ENCODE results near the gene TYRP1.
"Not testable (repeated sequence)": the region's sequence is repeated elsewhere in the genome, so short reads cannot be mapped to it uniquely, and the experiment has no call there.

The TYRP1 gene

DNA sequence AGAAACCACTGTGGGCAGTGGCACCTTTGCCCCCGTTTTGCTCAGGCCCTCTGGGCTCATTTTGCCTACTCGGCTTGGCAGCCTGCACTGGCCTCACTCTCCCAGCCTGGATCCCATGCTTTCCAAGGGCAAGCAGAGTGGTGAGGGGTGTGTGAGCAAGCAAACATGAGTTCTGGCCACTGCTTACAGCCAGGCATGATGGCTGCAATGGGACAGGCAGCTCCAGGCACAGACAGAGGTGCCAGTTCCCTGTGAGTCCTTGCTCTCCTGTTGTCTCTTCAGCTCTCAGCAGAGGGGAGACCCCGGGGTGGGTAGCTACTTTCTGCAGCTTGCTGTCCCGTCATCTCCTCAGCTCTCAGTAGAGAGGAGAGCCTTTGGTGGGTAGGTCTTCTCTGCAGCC is 35.2 kb upstream of the TYRP1 start:
- H3K4me3 ChIP-seq (replicated peaks in 1 of 2; ENCODE audit: low read depth in 2 of 2, low read length in 2 of 2), result no peak overlapping the region
- TF ChIP-seq CTCF (IDR thresholded peaks at IDR 0.05; ENCODE audit: low read depth, low read length), result no peak
- no peak for DNase-seq (ENCODE audit: low read depth in 2 of 2)

DNA sequence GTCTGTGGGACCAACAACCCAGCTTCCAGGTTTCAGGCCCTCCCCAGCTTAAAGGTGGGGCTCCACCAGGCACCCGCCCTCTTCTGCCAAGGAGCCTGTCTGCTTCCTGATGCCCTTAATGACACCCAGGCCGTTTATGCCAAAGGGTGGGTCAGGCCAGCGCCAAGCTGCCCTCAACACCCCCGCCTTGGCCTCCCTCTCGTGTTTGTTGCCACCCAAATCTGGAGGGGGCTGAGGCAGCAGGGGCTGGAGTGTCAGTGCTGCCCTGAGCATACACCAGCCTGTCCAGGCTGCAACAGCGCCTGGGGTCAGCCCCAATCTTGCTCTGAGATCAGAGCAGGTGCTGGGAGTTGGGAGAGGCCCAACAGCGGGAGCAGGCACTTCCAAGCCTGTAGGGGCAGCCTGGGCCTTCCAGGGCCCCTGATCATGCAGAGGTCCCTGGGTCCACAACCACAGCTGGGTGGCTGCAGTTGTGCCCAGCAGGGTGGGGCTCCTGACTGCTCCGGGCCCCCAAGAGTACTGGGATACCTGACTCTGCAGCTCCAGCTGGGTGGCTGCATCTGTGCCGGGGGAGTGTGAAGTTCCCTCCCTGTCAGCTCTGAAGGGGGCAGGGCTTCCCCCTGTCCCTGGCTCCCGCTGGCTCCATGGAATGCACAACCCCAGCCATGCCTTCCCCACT is 34.5 kb upstream of the TYRP1 start:
- DNase-seq (ENCODE audit: low read depth in 2 of 2), result no peak
- no peak overlapping the region for H3K4me3 ChIP-seq (replicated peaks in 1 of 2; ENCODE audit: low read depth in 2 of 2, low read length in 2 of 2)
- TF ChIP-seq CTCF (IDR thresholded peaks at IDR 0.05; ENCODE audit: low read depth, low read length), result no peak

- TF ChIP-seq CTCF (IDR thresholded peaks at IDR 0.05; ENCODE audit: low read depth, low read length), result no peak
- no peak for DNase-seq (ENCODE audit: low read depth in 2 of 2)
- no peak overlapping the region for H3K4me3 ChIP-seq (replicated peaks in 1 of 2; ENCODE audit: low read depth in 2 of 2, low read length in 2 of 2)
Observed at GRCh38 chr9:12659220-12659619, 34.0 kb upstream of the TYRP1 start.

- no peak overlapping the region for H3K4me3 ChIP-seq (replicated peaks in 1 of 2; ENCODE audit: low read depth in 2 of 2, low read length in 2 of 2)
- DNase-seq (ENCODE audit: low read depth in 2 of 2), result no peak
- TF ChIP-seq CTCF (IDR thresholded peaks at IDR 0.05; ENCODE audit: low read depth, low read length), result no peak
Observed at GRCh38 chr9:12666813-12667212, 26.4 kb upstream of the TYRP1 start.

DNA sequence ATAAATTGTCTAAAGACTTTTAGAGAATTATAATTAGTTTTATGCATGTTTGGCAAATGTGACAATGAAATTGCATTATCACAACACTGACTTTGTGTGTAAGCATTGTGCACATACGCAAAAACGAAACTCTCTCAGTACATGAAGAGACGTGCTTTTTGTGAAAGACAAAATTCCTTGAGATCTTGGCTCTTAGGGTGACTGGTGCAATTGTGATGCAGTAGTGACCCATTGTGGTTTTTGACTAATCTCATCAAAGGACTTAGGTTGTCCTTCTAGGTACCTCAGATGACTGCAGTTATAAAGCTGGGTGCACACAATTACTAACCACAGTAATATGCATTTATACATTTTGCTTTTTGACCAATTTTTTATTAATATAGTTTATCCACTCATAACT is 25.3 kb upstream of the TYRP1 start:
- DNase-seq (ENCODE audit: low read depth in 2 of 2), result no peak
- no peak overlapping the region for H3K4me3 ChIP-seq (replicated peaks in 1 of 2; ENCODE audit: low read depth in 2 of 2, low read length in 2 of 2)
- TF ChIP-seq CTCF (IDR thresholded peaks at IDR 0.05; ENCODE audit: low read depth, low read length), result no peak

DNA sequence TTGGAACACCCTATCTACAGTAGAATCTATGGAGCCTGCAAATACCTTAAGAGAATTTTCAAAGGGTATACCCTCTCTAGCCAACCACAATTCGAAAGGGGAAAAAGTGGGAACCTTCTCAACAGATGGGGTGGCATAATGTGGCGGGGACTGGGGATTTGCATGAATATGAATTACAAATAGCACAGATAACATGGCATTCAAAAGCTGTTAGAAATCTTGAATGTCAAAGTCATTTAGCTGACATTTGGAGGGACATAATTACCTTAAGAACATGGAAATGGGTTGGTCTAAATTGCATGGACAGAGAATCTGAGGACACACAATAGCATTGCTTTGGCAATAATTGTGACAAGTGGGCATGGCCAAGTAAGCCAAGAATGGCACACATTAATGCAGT is 23.2 kb upstream of the TYRP1 start:
- no peak for TF ChIP-seq CTCF (IDR thresholded peaks at IDR 0.05; ENCODE audit: low read depth, low read length)
- H3K4me3 ChIP-seq (replicated peaks in 1 of 2; ENCODE audit: low read depth in 2 of 2, low read length in 2 of 2), result no peak overlapping the region

GRCh38 chr9:12674961-12675360 is 18.2 kb upstream of the TYRP1 start:
- DNase-seq (ENCODE audit: low read depth in 2 of 2), result no peak
- TF ChIP-seq CTCF (IDR thresholded peaks at IDR 0.05; ENCODE audit: low read depth, low read length), result no peak
- no peak overlapping the region for H3K4me3 ChIP-seq (replicated peaks in 1 of 2; ENCODE audit: low read depth in 2 of 2, low read length in 2 of 2)

More for the DNA sequence above, 23.2 kb upstream of the TYRP1 start:
- DNase-seq (ENCODE audit: low read depth in 2 of 2), result no peak

DNA sequence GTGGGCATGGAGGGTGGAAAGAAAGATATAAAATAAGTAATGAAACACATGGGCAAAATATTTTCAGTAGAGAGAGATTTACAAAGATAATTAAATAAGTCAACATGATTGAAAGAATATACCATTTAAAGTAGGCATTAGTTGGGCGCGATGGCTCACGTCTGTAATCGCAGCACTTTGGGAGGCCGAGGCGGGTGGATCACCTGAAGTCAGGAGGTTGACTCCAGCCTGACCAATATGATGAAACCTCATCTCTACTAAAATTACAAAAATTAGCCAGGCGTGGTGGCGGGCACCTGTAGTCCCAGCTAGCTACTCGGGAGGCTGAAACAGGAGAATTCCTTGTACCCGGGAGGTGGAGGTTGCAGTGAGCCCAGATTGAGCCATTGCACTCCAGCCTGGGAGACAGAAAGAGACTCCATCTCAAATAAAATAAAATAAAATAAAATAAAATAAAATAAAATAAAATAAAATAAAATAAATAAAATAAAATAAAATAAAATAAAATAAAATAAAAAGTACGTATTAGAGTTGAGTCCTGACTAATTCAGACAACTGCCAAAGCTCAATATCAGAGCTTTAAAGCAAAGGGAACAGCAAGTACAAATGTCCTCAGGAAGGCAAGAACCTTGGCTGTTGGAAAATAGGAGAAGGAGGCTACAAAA is 15.6 kb upstream of the TYRP1 start:
- DNase-seq (ENCODE audit: low read depth in 2 of 2); H3K4me3 ChIP-seq (replicated peaks in 1 of 2; ENCODE audit: low read depth in 2 of 2, low read length in 2 of 2): not testable (repeated sequence)

Measured in cardiac fibroblast (primary cell).